Activated CD4-positive, CD25-positive, alpha-beta regulatory T cell treated with anti-CD3 and anti-CD28 coated beads, Interleukin-2, amount 50 U/mL, for 72 hours (primary cell): ENCODE results near the gene LGALS9B.
"Not testable (repeated sequence)": the region's sequence is repeated elsewhere in the genome, so short reads cannot be mapped to it uniquely, and the experiment has no call there.

Experiments
- DNase-seq: peaks from one replicate; pipeline ENCODE4 v3.0.0; 2021

LGALS9B gene

GRCh38 chr17:20401306-20402022 is 65.9 kb downstream of the LGALS9B start:
- DNase-seq, result not testable (repeated sequence)

- not testable (repeated sequence) for DNase-seq
These were observed 66.6 kb downstream of the LGALS9B start for GRCh38 chr17:20400559-20401305.
